AG10803 (cell line): ENCODE data around the gene AMDHD2.
"Not testable (repeated sequence)": the region's sequence is repeated elsewhere in the genome, so short reads cannot be mapped to it uniquely, and the experiment has no call there.

Experiments used
- DNase-seq: peaks from one replicate; pipeline ENCODE4 v3.0.0; 2010; ENCODE audit warnings: low read depth
- H3K4me3 ChIP-seq: 2 replicates; pipeline ENCODE4 v1.5.1; 2011; ENCODE audit warnings: mild to moderate bottlenecking, low read length, control low read depth
- CTCF ChIP-seq: conservative IDR thresholded peaks from 2 replicates; pipeline ENCODE4 v1.5.1; 2011; ENCODE audit warnings: mild to moderate bottlenecking, low read length, control low read depth, inconsistent platforms

Gene AMDHD2

GRCh38 chr16:2532494-2533141, 12.4 kb downstream of the AMDHD2 start:
- no peak for TF ChIP-seq CTCF
- H3K4me3 ChIP-seq: peak overlapping the region; percentile 76
- DNase-seq: peak; percentile 42

- not testable (repeated sequence) for DNase-seq, H3K4me3 ChIP-seq
Measured at GRCh38 chr16:2533142-2533755, 13.1 kb downstream of the AMDHD2 start.

GRCh38 chr16:2533912-2534311, 13.7 kb downstream of the AMDHD2 start:
- H3K4me3 ChIP-seq: no peak overlapping the region
- DNase-seq: no peak
- TF ChIP-seq CTCF: no peak

- DNase-seq: not testable (repeated sequence)
Measured at GRCh38 chr16:2534335-2534734, 14.2 kb downstream of the AMDHD2 start.

GRCh38 chr16:2535625-2536013, 15.4 kb downstream of the AMDHD2 start:
- peak; percentile 91 for DNase-seq
- no peak overlapping the region for H3K4me3 ChIP-seq
- no peak for TF ChIP-seq CTCF

More at GRCh38 chr16:2534335-2534734, 14.2 kb downstream of the AMDHD2 start:
- not testable (repeated sequence) for H3K4me3 ChIP-seq

GRCh38 chr16:2537451-2538379, 17.5 kb downstream of the AMDHD2 start, which contains the start of gene PDPK1:
Gene PDPK1 (plus strand): TSS chr16:2538021. CDS start chr16:2538113, 92 bp downstream.
- H3K4me3 ChIP-seq: peak within 1 kb of the TSS; percentile 76
- TF ChIP-seq CTCF: no peak
- peak; percentile 94 for DNase-seq

- DNase-seq: not testable (repeated sequence)
- H3K4me3 ChIP-seq: peak overlapping the region; percentile 59
Measured at GRCh38 chr16:2539192-2539844, 19.1 kb downstream of the AMDHD2 start.

- not testable (repeated sequence) for H3K4me3 ChIP-seq, DNase-seq
- peak; percentile 45 for TF ChIP-seq CTCF
Measured at GRCh38 chr16:2539845-2540458, 19.8 kb downstream of the AMDHD2 start.

- H3K4me3 ChIP-seq, DNase-seq: not testable (repeated sequence)
Measured at GRCh38 chr16:2540912-2541311, 20.7 kb downstream of the AMDHD2 start.

GRCh38 chr16:2541409-2541808, 21.2 kb downstream of the AMDHD2 start:
- DNase-seq, H3K4me3 ChIP-seq: not testable (repeated sequence)

- not testable (repeated sequence) for H3K4me3 ChIP-seq, DNase-seq
Measured at GRCh38 chr16:2543771-2544170, 23.6 kb downstream of the AMDHD2 start.

GRCh38 chr16:2550283-2550878, 30.2 kb downstream of the AMDHD2 start:
- DNase-seq, H3K4me3 ChIP-seq: not testable (repeated sequence)
